ENCODE measurements around the gene JAM2. TPM values are rescaled to one million over a fixed set of nuclear protein-coding genes. Genes with fewer than 3 reads are reported as not detected.

Gene JAM2
- total RNA-seq, 1 experiment from 2014 or later, result 2.6 TPM

DNA sequence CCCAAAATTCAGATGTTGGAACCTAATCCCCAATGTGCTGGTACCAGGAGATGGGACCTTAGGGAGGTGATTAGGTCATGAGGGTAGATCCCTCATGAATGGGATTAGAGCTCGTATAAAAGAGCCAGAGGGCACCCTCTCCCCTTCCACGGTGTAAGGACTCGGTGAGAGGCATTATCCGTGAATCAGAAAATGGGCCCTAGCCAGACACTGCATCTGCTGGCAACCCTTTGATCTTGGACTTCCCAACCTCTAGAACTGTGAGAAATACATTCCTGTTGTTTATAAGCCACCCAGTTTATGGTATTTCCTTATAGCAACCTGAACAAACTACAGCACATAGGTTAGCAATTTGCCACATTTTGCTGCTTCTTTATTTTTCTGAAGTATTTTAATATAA lies 14.5 kb upstream of the JAM2 start:
- no peak overlapping the region for H2AFZ ChIP-seq (ENCODE audit: low read length)
- no peaks in the 10 kb centered on the region for H3K79me1 ChIP-seq (ENCODE audit: insufficient read depth, low read depth, low read length, poor library complexity, severe bottlenecking)
- H3K9me3 ChIP-seq (ENCODE audit: control insufficient read depth, low read depth, low read length), result no peaks in the 10 kb centered on the region
- peaks cover 2% of the 10 kb centered on the region; the same call in 1 of the 2 replicates for H3K27me3 Mint-ChIP-seq (ENCODE audit: low read depth)
- H3K27ac Mint-ChIP-seq, result no peak overlapping the region
- no peak overlapping the region for H2BK15ac ChIP-seq (ENCODE audit: low read depth, low read length)
- no peaks in the 10 kb centered on the region for H3K36me3 Mint-ChIP-seq (ENCODE audit: insufficient read depth in 1 of 3, low read depth in 3 of 3)
- no peak overlapping the region for H4K8ac ChIP-seq (replicated peaks; ENCODE audit: insufficient read length, low read depth, low read length)
- H3K23ac ChIP-seq (ENCODE audit: insufficient read length, low read depth, low read length), result no peak overlapping the region
- no peak overlapping the region for H2BK5ac ChIP-seq (ENCODE audit: insufficient read length, low read length)
- no peaks in the 10 kb centered on the region for H3K23me2 ChIP-seq (ENCODE audit: insufficient read length, low read depth, low read length, poor library complexity, severe bottlenecking)
- no peak for DNase-seq
- no peak overlapping the region for H3T11ph ChIP-seq (ENCODE audit: low read length)
- no peak overlapping the region for H3K27ac ChIP-seq (ENCODE audit: insufficient read length, low read depth, low read length)
- peaks cover 0 to 4% of the 10 kb centered on the region in 2 experiments; a peak in 2 of 4 replicates for H3K4me1 Mint-ChIP-seq
- H2BK12ac ChIP-seq (ENCODE audit: insufficient read length, low read depth, low read length), result no peak overlapping the region
- no peaks in the 10 kb centered on the region for H3K9me3 Mint-ChIP-seq
- no peak overlapping the region for H3K9ac ChIP-seq (ENCODE audit: extremely low read depth, insufficient read length, low read length)
- H4K91ac ChIP-seq (ENCODE audit: insufficient read length, low read depth, low read length), result no peak overlapping the region
- no peaks in the 10 kb centered on the region for H3K27me3 ChIP-seq (ENCODE audit: insufficient read depth, low read length)
- H3K4ac ChIP-seq (ENCODE audit: low read depth, low read length), result no peak overlapping the region
- WGBS (ENCODE audit: extremely low coverage, insufficient read length, low lambda C conversion rate), result no CpG with 5 or more reads among the region's 4 CpGs
- H3K4me2 ChIP-seq (ENCODE audit: insufficient read depth, insufficient read length, low read length), result no peak overlapping the region
- no peak overlapping the region for H3K18ac ChIP-seq (ENCODE audit: insufficient read length, low read depth, low read length)
- no peak overlapping the region for H3K56ac ChIP-seq (ENCODE audit: insufficient read length, low read depth, low read length)
- no peak overlapping the region for H3K14ac ChIP-seq (ENCODE audit: insufficient read depth, low read length)
- no peaks in the 10 kb centered on the region for H4K20me1 ChIP-seq (ENCODE audit: control insufficient read depth, insufficient read depth, insufficient read length)
- H4K5ac ChIP-seq (ENCODE audit: insufficient read length, low read depth, low read length), result no peak overlapping the region
- no peak overlapping the region for H2AK5ac ChIP-seq (ENCODE audit: insufficient read length, low read length)
- H3K4me3 Mint-ChIP-seq, result no peak overlapping the region
- no peak overlapping the region for H2BK20ac ChIP-seq (ENCODE audit: low read depth, low read length, poor library complexity, severe bottlenecking)
- H3K4me1 ChIP-seq (ENCODE audit: insufficient read depth, low read length), result no peaks in the 10 kb centered on the region
- H3K79me2 ChIP-seq (ENCODE audit: insufficient read depth, low read length), result no peaks in the 10 kb centered on the region
- no peak for TF ChIP-seq CTCF (conservative IDR thresholded peaks at IDR 0.05)
- H2BK120ac ChIP-seq (ENCODE audit: low read depth, low read length, poor library complexity, severe bottlenecking), result no peak overlapping the region
